HL-60 (cell line): ENCODE measurements around the gene HECTD4.

ENCODE experiments used
- GABPA ChIP-seq: IDR thresholded peaks from 2 replicates; pipeline ENCODE4 v1.6.1; 2012; ENCODE audit warnings: low read depth
- POLR2AphosphoS5 ChIP-seq: IDR thresholded peaks from 2 replicates; pipeline ENCODE4 v1.6.1; 2012; ENCODE audit warnings: low read depth
- SPI1 ChIP-seq: IDR thresholded peaks from 2 replicates; pipeline ENCODE4 v1.6.1; 2012; ENCODE audit warnings: low read depth, mild to moderate bottlenecking, borderline replicate concordance
- TF ChIP-seq, protein P1 (sequence below): IDR thresholded peaks from one replicate; pipeline ENCODE4 v1.5.1; 2011; ENCODE audit warnings: low read length, control low read depth, inconsistent platforms; ENCODE audit not compliant: insufficient read depth
- TF ChIP-seq, protein P2 (sequence below): IDR thresholded peaks from 2 replicates; pipeline ENCODE4 v1.6.1; 2012; ENCODE audit warnings: low read depth; ENCODE audit not compliant: insufficient replicate concordance

- TF ChIP-seq GABPA (no peak), SPI1 (no peak), POLR2AphosphoS5 (no peak)
- TF ChIP-seq, protein P1, sequence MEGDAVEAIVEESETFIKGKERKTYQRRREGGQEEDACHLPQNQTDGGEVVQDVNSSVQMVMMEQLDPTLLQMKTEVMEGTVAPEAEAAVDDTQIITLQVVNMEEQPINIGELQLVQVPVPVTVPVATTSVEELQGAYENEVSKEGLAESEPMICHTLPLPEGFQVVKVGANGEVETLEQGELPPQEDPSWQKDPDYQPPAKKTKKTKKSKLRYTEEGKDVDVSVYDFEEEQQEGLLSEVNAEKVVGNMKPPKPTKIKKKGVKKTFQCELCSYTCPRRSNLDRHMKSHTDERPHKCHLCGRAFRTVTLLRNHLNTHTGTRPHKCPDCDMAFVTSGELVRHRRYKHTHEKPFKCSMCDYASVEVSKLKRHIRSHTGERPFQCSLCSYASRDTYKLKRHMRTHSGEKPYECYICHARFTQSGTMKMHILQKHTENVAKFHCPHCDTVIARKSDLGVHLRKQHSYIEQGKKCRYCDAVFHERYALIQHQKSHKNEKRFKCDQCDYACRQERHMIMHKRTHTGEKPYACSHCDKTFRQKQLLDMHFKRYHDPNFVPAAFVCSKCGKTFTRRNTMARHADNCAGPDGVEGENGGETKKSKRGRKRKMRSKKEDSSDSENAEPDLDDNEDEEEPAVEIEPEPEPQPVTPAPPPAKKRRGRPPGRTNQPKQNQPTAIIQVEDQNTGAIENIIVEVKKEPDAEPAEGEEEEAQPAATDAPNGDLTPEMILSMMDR: no peak
- TF ChIP-seq, protein P2, sequence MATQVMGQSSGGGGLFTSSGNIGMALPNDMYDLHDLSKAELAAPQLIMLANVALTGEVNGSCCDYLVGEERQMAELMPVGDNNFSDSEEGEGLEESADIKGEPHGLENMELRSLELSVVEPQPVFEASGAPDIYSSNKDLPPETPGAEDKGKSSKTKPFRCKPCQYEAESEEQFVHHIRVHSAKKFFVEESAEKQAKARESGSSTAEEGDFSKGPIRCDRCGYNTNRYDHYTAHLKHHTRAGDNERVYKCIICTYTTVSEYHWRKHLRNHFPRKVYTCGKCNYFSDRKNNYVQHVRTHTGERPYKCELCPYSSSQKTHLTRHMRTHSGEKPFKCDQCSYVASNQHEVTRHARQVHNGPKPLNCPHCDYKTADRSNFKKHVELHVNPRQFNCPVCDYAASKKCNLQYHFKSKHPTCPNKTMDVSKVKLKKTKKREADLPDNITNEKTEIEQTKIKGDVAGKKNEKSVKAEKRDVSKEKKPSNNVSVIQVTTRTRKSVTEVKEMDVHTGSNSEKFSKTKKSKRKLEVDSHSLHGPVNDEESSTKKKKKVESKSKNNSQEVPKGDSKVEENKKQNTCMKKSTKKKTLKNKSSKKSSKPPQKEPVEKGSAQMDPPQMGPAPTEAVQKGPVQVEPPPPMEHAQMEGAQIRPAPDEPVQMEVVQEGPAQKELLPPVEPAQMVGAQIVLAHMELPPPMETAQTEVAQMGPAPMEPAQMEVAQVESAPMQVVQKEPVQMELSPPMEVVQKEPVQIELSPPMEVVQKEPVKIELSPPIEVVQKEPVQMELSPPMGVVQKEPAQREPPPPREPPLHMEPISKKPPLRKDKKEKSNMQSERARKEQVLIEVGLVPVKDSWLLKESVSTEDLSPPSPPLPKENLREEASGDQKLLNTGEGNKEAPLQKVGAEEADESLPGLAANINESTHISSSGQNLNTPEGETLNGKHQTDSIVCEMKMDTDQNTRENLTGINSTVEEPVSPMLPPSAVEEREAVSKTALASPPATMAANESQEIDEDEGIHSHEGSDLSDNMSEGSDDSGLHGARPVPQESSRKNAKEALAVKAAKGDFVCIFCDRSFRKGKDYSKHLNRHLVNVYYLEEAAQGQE: no peak
These were observed 130.0 kb downstream of the HECTD4 start for GRCh38 chr12:112252184-112252583.
